Measurements from ENCODE around the gene GLRA1.

DNA sequence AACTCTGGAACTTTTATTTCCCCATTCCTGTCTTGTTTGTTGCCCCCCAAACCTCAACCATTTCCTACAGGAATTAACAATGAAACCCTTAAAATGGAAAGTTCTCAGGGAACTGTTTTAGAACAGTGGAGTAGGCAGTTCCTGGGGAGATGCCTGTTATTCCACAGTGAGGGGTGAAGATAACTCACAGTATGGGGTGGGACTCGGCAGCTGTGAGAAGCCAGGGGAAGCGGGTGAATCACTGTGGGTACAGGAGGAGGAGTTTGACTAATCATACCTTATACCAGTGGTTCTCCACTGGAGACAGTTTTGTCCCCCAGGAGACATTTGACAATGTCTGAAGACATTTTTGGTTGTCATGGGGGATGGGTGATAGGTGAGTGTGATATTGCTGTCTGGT is 36.9 kb upstream of the GLRA1 start:
- TF ChIP-seq, protein P1, sequence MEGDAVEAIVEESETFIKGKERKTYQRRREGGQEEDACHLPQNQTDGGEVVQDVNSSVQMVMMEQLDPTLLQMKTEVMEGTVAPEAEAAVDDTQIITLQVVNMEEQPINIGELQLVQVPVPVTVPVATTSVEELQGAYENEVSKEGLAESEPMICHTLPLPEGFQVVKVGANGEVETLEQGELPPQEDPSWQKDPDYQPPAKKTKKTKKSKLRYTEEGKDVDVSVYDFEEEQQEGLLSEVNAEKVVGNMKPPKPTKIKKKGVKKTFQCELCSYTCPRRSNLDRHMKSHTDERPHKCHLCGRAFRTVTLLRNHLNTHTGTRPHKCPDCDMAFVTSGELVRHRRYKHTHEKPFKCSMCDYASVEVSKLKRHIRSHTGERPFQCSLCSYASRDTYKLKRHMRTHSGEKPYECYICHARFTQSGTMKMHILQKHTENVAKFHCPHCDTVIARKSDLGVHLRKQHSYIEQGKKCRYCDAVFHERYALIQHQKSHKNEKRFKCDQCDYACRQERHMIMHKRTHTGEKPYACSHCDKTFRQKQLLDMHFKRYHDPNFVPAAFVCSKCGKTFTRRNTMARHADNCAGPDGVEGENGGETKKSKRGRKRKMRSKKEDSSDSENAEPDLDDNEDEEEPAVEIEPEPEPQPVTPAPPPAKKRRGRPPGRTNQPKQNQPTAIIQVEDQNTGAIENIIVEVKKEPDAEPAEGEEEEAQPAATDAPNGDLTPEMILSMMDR (conservative IDR thresholded peaks at IDR 0.05), result no peak
- TF ChIP-seq ZFX (IDR thresholded peaks at IDR 0.05), result no peak
